Bone marrow (tissue), 2 donors: Measurements from ENCODE around the gene LINC01488.

Experiments used
- DNase-seq, 2 donors: peaks; one replicate each; lab custom pipeline; 2025; lab: John Stamatoyannopoulos, UW

The LINC01488 gene

GRCh38 chr11:69445131-69445470 is 36.4 kb upstream of the LINC01488 start:
- DNase-seq, result no peak

- DNase-seq, result no peak
Measured at GRCh38 chr11:69446108-69446507, 35.4 kb upstream of the LINC01488 start.

- no peak for DNase-seq
Measured at GRCh38 chr11:69447786-69448185, 33.7 kb upstream of the LINC01488 start.

GRCh38 chr11:69448471-69449284 is 32.8 kb upstream of the LINC01488 start:
- no peak for DNase-seq

- DNase-seq, result peak; percentile 39 to 64
Measured at GRCh38 chr11:69449320-69450063, 32.0 kb upstream of the LINC01488 start.

GRCh38 chr11:69450064-69450856 is 31.2 kb upstream of the LINC01488 start:
- DNase-seq, result no peak

- DNase-seq, result no peak
Measured at GRCh38 chr11:69450857-69451220, 30.6 kb upstream of the LINC01488 start.

- DNase-seq, result no peak
Measured at GRCh38 chr11:69451289-69451688, 30.2 kb upstream of the LINC01488 start.

- DNase-seq, result no peak
Measured at GRCh38 chr11:69452206-69452987, 29.1 kb upstream of the LINC01488 start.

GRCh38 chr11:69453151-69453550 is 28.3 kb upstream of the LINC01488 start:
- no peak for DNase-seq

GRCh38 chr11:69454018-69454417 is 27.4 kb upstream of the LINC01488 start:
- no peak for DNase-seq

GRCh38 chr11:69455969-69456368 is 25.5 kb upstream of the LINC01488 start:
- no peak for DNase-seq

- no peak for DNase-seq
Measured at GRCh38 chr11:69456712-69457111, 24.8 kb upstream of the LINC01488 start.

- no peak for DNase-seq
Measured at GRCh38 chr11:69459848-69460539, 21.5 kb upstream of the LINC01488 start.

GRCh38 chr11:69460540-69461257 is 20.8 kb upstream of the LINC01488 start:
- no peak for DNase-seq

GRCh38 chr11:69461272-69461962 is 20.0 kb upstream of the LINC01488 start:
- no peak for DNase-seq

- no peak for DNase-seq
Measured at GRCh38 chr11:69462106-69462951, 19.1 kb upstream of the LINC01488 start.

GRCh38 chr11:69463181-69463994 is 18.1 kb upstream of the LINC01488 start:
- no peak for DNase-seq
